Fibroblast of lung (primary cell): ENCODE results near the gene EYA2.

ENCODE experiments used
- CTCF ChIP-seq, 2 donors: IDR thresholded peaks in 1 of 2; conservative IDR thresholded peaks in 1 of 2; 1 replicate in 1 of 2; 2 replicates in 1 of 2; pipeline ENCODE4 v1.5.1; 2011 to 2012; ENCODE audit warnings: low read length in 2 of 2, control low read depth in 1 of 2, inconsistent platforms in 1 of 2, low read depth in 1 of 2, mild to moderate bottlenecking in 1 of 2
- EZH2 ChIP-seq: IDR thresholded peaks from 2 replicates; pipeline ENCODE4 v1.5.1; 2012; ENCODE audit warnings: low read length, control low read depth, mild to moderate bottlenecking; ENCODE audit errors: missing control alignments

- no peak for TF ChIP-seq CTCF (conservative IDR thresholded peaks at IDR 0.05 in 1 of 2, IDR thresholded peaks at IDR 0.05 in 1 of 2; ENCODE audit: low read depth in 1 of 2, low read length in 2 of 2)
- TF ChIP-seq EZH2 = no peak
Observed at GRCh38 chr20:46985250-46985649, 90.6 kb downstream of the EYA2 start.
